Endothelial cell of umbilical vein (primary cell): Measurements from ENCODE around the gene ARGLU1. TPM values are rescaled to one million over a fixed set of nuclear protein-coding genes. Genes with fewer than 3 reads are reported as not detected.
A peak's percentile ranks its signal among the peaks of the same experiment; 100 is the strongest.

Source experiments
- BruUV-seq: library from RNA; stranded (reverse); fragments of 400-500 nt; replicated peaks from 2 replicates; lab custom pipeline; 2021; lab: Mats Ljungman, UMichigan
- CTCF ChIA-PET: fragments of 300-600, 350-600 bp; sonication (Branson Sonifier 250); formaldehyde crosslinking; loops from one replicate; lab custom pipeline; 2021; ENCODE audit warnings: antibody characterized with exemption, inconsistent platforms; lab: Charles Lee
- POLR2A ChIA-PET: fragments of 300-600, 350-600 bp; sonication (Branson Sonifier 250); formaldehyde crosslinking; loops from one replicate; lab custom pipeline; 2021; ENCODE audit warnings: antibody characterized with exemption, inconsistent platforms; lab: Charles Lee
- DNase-seq: peaks from one replicate; pipeline ENCODE4 v3.0.0-alpha.2; 2011; ENCODE audit warnings: low read depth, low spot score
- FAIRE-seq: peaks from 2 replicates; lab custom pipeline; 2011; peaks lifted over from hg19 to GRCh38; lab: Jason Lieb, UNC
- H2AFZ ChIP-seq: 2 replicates; pipeline ENCODE4 v1.6.0; 2012; ENCODE audit warnings: low read depth, low read length, control low read depth, inconsistent platforms
- H3K27ac ChIP-seq: 2 replicates; pipeline ENCODE4 v1.5.1; 2011; ENCODE audit warnings: low read depth, mild to moderate bottlenecking, control low read depth, low read length, moderate library complexity; ENCODE audit not compliant: insufficient read depth
- H3K27me3 ChIP-seq, 2 experiments: 2 replicates each; pipeline versions ENCODE4 v1.6.0 to v1.6.1; 2011; ENCODE audit warnings: low read length in 2 of 2, mixed read lengths in 1 of 2; ENCODE audit not compliant: control insufficient read depth in 2 of 2, insufficient read depth in 2 of 2
- H3K36me3 ChIP-seq, 2 experiments: 2 replicates in 1 of 2; 3 replicates in 1 of 2; pipeline ENCODE4 v1.5.1; 2011; ENCODE audit warnings: low read length in 2 of 2, mild to moderate bottlenecking in 1 of 2, moderate library complexity in 1 of 2; ENCODE audit not compliant: control insufficient read depth in 2 of 2, insufficient read depth in 2 of 2; ENCODE audit errors: extremely low read depth in 1 of 2
- H3K4me1 ChIP-seq: 3 replicates; pipeline ENCODE4 v1.5.1; 2011; ENCODE audit warnings: mild to moderate bottlenecking, low read length; ENCODE audit not compliant: control insufficient read depth, insufficient read depth; ENCODE audit errors: extremely low read depth
- H3K4me2 ChIP-seq: 2 replicates; pipeline ENCODE4 v1.6.1; 2011; ENCODE audit warnings: low read length, control low read depth, mixed read lengths; ENCODE audit not compliant: insufficient read depth
- H3K4me3 ChIP-seq, 3 experiments: fragments of 200-600 bp in 1 of 3; sonication (generic), shearing (Covaris generic) in 1 of 3; replicated peaks in 1 of 3; 2 replicates each; pipeline ENCODE4 v1.5.1; 2011 to 2016; ENCODE audit warnings: control low read depth in 3 of 3, low read length in 3 of 3, mild to moderate bottlenecking in 2 of 3, inconsistent platforms in 1 of 3, low read depth in 1 of 3, moderate library complexity in 1 of 3; ENCODE audit not compliant: insufficient read depth in 1 of 3
- H3K79me2 ChIP-seq: 2 replicates; pipeline ENCODE4 v1.6.0; 2012; ENCODE audit warnings: low read length, inconsistent platforms; ENCODE audit not compliant: control insufficient read depth, insufficient read depth
- H3K9ac ChIP-seq: replicated peaks from 2 replicates; pipeline ENCODE3; 2011; ENCODE audit warnings: low read length, control low read depth; ENCODE audit not compliant: insufficient read depth; ENCODE audit errors: extremely low read depth
- H3K9me1 ChIP-seq: replicated peaks from 3 replicates; pipeline ENCODE4 v1.6.0; 2011; ENCODE audit warnings: mild to moderate bottlenecking, low read length; ENCODE audit not compliant: control insufficient read depth, insufficient read depth; ENCODE audit errors: extremely low read depth
- H3K9me3 ChIP-seq: replicated peaks from 2 replicates; pipeline ENCODE4 v1.5.1; 2012; ENCODE audit warnings: low read length, inconsistent platforms; ENCODE audit not compliant: control insufficient read depth, insufficient read depth
- H4K20me1 ChIP-seq: replicated peaks from 2 replicates; pipeline ENCODE3; 2011; ENCODE audit warnings: mild to moderate bottlenecking, low read length; ENCODE audit not compliant: control insufficient read depth, insufficient read depth; ENCODE audit errors: extremely low read depth
- EZH2 ChIP-seq: IDR thresholded peaks from 2 replicates; pipeline ENCODE4 v1.6.1; 2012; ENCODE audit warnings: borderline replicate concordance, low read depth, mild to moderate bottlenecking, moderate library complexity, low read length, inconsistent platforms; ENCODE audit not compliant: severe bottlenecking
- FOS ChIP-seq: IDR thresholded peaks from 2 replicates; pipeline ENCODE4 v1.6.1; 2011; ENCODE audit warnings: mild to moderate bottlenecking, low read length, moderate library complexity, borderline replicate concordance; ENCODE audit not compliant: insufficient read depth
- GATA2 ChIP-seq: IDR thresholded peaks from 2 replicates; pipeline ENCODE4 v1.7.0; 2011; ENCODE audit warnings: low read depth, mild to moderate bottlenecking, moderate library complexity, mixed read lengths, low read length; ENCODE audit not compliant: insufficient read length, insufficient read depth
- JUN ChIP-seq: IDR thresholded peaks from 2 replicates; pipeline ENCODE4 v1.6.1; 2011; ENCODE audit warnings: borderline replicate concordance, low read depth; ENCODE audit not compliant: insufficient read length, insufficient read depth
- MYC ChIP-seq: IDR thresholded peaks from one replicate; pipeline ENCODE4 v1.6.1; 2011; ENCODE audit warnings: mild to moderate bottlenecking, low read depth, low read length
- POLR2A ChIP-seq: IDR thresholded peaks from 2 replicates; pipeline ENCODE4 v1.6.1; 2012; ENCODE audit warnings: low read depth, mild to moderate bottlenecking, control low read depth, low read length
- POLR2AphosphoS5 ChIP-seq: IDR thresholded peaks from 2 replicates; pipeline ENCODE4 v1.6.1; 2012; ENCODE audit warnings: low read depth, mild to moderate bottlenecking, control low read depth, low read length, moderate library complexity; ENCODE audit not compliant: insufficient read depth
- dilution Hi-C: fragments of 300-500 bp; cut with MboI; formaldehyde crosslinking; loops from one replicate; pipeline ENCODE4 v1.15.0; 2019; ENCODE audit warnings: low sequenced_read_pairs; ENCODE audit not compliant: extremely low pct_ligation_motif_present
- intact Hi-C: fragments of 100-400 bp; cut with micrococcal nuclease; formaldehyde crosslinking; loops from one replicate; pipeline ENCODE4 v1.10.0; 2022
- polyA plus RNA-seq, 4 experiments: library from polyadenylated mRNA; depleted of rRNA in 3 of 4; stranded (reverse) in 3 of 4; unstranded in 1 of 4; fragments of >200 nt; gene quantifications; 2 replicates each; pipeline versions ENCODE4 v1.2.1 to v1.2.3, GENCODE V29; 2011 to 2012; ENCODE audit warnings: missing spikeins in 1 of 4
- total RNA-seq: library from RNA; stranded (reverse); gene quantifications from 2 replicates; pipeline ENCODE4 v1.2.3, GENCODE V29; 2021
- TF ChIP-seq, protein P1 (sequence below): IDR thresholded peaks from 2 replicates; pipeline ENCODE4 v1.6.1; 2011; ENCODE audit not compliant: insufficient read depth, insufficient read length
- TF ChIP-seq, protein P2 (sequence below), 2 donors: IDR thresholded peaks; 1 replicate in 1 of 2; 2 replicates in 1 of 2; pipeline ENCODE4 v1.5.1; 2011; ENCODE audit warnings: low read length in 2 of 2, mild to moderate bottlenecking in 2 of 2, moderate library complexity in 2 of 2, control low read depth in 1 of 2, inconsistent platforms in 1 of 2, low read depth in 1 of 2; ENCODE audit not compliant: insufficient read depth in 1 of 2; ENCODE audit errors: extremely low read depth in 1 of 2

Gene ARGLU1
- total and polyA plus RNA-seq, 2 donors (not counting 3 experiments of a cell fraction or from before 2014, with no cell fraction given), result 44.4 to 111 TPM

DNA sequence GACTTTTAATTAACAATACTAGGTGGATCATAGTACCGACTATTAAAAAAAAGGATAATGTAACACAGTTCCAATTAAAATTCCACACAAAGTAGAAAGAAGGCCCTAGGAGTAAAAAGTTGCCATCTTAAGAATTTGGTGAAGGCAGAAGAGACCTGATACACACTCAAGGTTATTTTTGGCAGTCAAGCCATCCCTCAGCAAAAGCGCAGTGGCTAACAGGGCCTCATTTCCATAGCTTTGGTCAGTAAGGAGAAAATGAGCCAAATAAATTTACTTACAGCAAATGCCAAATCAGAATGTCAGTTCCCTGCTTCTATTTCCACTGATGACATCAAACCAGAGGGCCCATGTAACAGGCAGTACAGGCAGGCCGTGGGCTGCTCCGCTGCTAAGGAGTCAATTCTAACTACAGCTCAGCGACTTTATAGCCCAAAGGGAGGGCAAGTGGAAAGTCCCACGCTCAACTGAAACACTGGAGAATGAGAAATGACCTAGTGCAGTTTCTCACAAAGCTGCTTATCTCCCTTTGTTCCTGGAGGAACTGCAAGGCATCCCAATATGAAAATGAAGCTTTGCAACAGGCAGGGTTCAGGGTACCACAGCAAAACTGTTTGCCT is 6.3 kb downstream of the ARGLU1 start:
- ChIA-PET CTCF (no interaction called here), POLR2A (no interaction called here)
- no peak overlapping the region for H2AFZ ChIP-seq
- no peak overlapping the region for H3K27ac ChIP-seq
- peaks cover 5 to 15% of the 10 kb centered on the region in 2 experiments for H3K36me3 ChIP-seq
- no peaks in the 10 kb centered on the region for H3K27me3 ChIP-seq
- H4K20me1 ChIP-seq, result peaks cover 40% of the 10 kb centered on the region
- dilution Hi-C loops, result no loop called here
- H3K4me3 ChIP-seq, result no peak overlapping the region
- no peak for TF ChIP-seq POLR2A
- no peak for TF ChIP-seq EZH2
- TF ChIP-seq, protein P1, sequence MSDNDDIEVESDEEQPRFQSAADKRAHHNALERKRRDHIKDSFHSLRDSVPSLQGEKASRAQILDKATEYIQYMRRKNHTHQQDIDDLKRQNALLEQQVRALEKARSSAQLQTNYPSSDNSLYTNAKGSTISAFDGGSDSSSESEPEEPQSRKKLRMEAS, result no peak
- TF ChIP-seq POLR2AphosphoS5, result no peak
- no peak for TF ChIP-seq FOS
- H3K4me1 ChIP-seq, result peaks cover 27% of the 10 kb centered on the region
- no peak overlapping the region for H3K9ac ChIP-seq
- peak; percentile 45 for DNase-seq
- no peaks in the 10 kb centered on the region for H3K9me3 ChIP-seq
- BruUV-seq, result no TSS peak
- intact Hi-C loops, result loop anchor here (2.0 to 10.0 kb wide), 3 partner anchors 17 to 893 kb away; no protein-coding TSS in a partner anchor
- H3K9me1 ChIP-seq, result no peaks in the 10 kb centered on the region
- FAIRE-seq, result no peak
- peaks cover 99% of the 10 kb centered on the region for H3K79me2 ChIP-seq
- peak overlapping the region; percentile 12 for H3K4me2 ChIP-seq

DNA sequence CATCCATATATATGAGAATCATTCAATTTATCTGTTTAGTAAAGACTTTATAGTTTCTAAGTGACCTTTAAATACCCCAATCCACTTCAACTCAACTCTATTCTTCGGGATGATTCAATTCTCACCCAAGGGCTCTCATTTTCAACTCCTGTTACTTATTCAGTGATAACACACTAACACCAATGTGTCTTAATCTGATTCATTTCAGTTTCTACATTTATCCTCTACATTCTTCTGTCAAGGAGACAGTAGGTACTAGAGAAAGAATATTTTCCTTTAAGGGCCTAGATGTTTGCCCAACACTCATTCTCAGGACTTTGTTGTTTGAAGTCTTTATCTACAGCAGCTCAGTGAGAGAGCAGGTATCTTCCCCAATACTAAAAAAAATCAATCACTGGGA is 7.1 kb downstream of the ARGLU1 start:
- Histone ChIP-seq H3K9me1 (no peaks in the 10 kb centered on the region), H3K9ac (no peak overlapping the region), H4K20me1 (peaks cover 35% of the 10 kb centered on the region), H3K36me3 (peaks cover 6 to 16% of the 10 kb centered on the region in 2 experiments), H3K4me1 (peaks cover 26% of the 10 kb centered on the region), H3K4me3 (no peak overlapping the region), H3K9me3 (no peaks in the 10 kb centered on the region), H3K79me2 (peaks cover 99% of the 10 kb centered on the region), H3K4me2 (no peak overlapping the region), H3K27ac (no peak overlapping the region), H3K27me3 (no peaks in the 10 kb centered on the region), H2AFZ (no peak overlapping the region)
- CTCF ChIA-PET, result no interaction called here
- intact Hi-C loops (loop anchor here (2.0 to 10.0 kb wide), 3 partner anchors 16 to 894 kb away; no protein-coding TSS in a partner anchor), dilution Hi-C loops (no loop called here)
- POLR2A ChIA-PET, result no interaction called here
- TF ChIP-seq, protein P1, result no peak
- TF ChIP-seq POLR2AphosphoS5 (no peak), MYC (no peak), POLR2A (no peak), JUN (no peak), EZH2 (no peak), GATA2 (no peak), FOS (no peak)
- TF ChIP-seq, protein P2, sequence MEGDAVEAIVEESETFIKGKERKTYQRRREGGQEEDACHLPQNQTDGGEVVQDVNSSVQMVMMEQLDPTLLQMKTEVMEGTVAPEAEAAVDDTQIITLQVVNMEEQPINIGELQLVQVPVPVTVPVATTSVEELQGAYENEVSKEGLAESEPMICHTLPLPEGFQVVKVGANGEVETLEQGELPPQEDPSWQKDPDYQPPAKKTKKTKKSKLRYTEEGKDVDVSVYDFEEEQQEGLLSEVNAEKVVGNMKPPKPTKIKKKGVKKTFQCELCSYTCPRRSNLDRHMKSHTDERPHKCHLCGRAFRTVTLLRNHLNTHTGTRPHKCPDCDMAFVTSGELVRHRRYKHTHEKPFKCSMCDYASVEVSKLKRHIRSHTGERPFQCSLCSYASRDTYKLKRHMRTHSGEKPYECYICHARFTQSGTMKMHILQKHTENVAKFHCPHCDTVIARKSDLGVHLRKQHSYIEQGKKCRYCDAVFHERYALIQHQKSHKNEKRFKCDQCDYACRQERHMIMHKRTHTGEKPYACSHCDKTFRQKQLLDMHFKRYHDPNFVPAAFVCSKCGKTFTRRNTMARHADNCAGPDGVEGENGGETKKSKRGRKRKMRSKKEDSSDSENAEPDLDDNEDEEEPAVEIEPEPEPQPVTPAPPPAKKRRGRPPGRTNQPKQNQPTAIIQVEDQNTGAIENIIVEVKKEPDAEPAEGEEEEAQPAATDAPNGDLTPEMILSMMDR (IDR thresholded peaks at IDR 0.05; ENCODE audit: extremely low read depth in 1 of 2, insufficient read depth in 1 of 2, low read depth in 1 of 2, low read length in 2 of 2), result no peak
- FAIRE-seq (no peak), DNase-seq (no peak)
- BruUV-seq, result no TSS peak
